Colon (tissue), 2 donors: Measurements from ENCODE around the gene DLGAP1.

ENCODE experiments used
- FAIRE-seq: peaks from 2 replicates; lab custom pipeline; 2012; peaks lifted over from hg19 to GRCh38; lab: Jason Lieb, UNC
- donor health status: control.
- donor health status: control.

The DLGAP1 gene

DNA sequence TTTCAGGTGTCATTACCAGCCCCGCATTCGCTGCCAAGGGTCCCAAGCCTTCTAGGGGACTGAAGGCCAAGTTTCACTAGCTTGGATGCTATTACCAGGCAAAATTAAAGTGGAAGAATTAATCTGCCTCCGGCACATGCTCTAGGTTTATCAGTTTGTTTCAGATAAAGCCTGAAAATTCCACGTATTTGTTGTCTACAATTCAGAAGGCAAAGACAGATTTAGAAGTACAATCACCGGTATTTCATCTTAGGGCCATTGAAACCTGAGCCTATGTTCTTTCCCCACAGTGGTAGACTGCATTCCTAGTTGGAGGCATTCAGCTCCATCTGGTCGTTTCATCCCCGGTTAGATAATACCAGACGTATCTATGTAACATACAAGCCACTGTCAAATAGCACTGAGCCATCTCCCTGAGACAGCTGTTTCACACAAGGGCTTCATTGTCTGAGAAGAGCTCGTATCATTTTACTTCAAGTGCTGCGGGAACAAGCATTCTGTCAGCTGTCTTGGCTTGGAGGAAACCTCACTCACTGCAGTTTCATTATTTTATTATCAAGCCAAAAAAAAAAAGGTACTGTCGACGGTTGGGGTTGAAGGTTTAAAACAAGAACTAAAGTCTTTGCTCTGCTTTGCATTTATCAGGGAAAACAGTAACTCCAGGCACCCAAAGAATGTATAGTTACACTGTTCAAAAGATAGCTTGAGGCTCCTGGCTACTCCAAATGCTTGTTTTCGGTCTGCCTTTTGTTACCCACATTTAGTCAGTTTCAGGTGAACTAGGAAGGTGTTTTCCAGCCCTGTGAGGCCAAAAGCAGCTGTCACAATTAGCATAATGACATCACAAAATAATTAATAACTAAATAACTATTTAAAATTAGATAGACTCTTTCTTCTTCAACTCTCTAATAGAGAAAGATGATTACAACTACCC is 928.4 kb downstream of the DLGAP1 start:
- FAIRE-seq, result no peak

DNA sequence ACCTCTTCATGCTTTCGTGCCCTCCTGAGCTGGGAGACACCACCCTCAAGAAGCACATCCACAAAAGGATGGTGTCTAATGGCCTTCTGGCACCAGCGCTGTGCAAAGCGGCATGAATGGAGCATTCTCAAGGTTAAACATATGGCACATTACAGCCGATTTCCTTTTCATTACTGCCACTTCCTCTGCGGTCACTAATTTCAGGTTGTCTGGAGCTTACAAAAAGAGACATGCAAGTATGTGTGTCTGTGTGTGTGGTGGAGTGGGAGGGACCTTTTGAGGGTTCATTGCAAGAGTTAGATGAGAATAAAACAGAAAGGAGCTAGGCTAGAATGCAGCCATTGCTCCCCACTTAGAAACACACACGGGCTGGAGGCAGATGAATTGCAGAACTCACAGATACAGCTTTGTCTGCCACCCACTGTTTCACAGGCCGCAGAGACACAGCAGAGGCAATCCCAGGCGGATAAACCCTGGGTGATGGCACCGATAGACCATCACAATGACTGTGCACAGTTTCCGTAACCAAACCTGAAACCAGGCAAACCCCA is 929.2 kb downstream of the DLGAP1 start:
- no peak for FAIRE-seq

DNA sequence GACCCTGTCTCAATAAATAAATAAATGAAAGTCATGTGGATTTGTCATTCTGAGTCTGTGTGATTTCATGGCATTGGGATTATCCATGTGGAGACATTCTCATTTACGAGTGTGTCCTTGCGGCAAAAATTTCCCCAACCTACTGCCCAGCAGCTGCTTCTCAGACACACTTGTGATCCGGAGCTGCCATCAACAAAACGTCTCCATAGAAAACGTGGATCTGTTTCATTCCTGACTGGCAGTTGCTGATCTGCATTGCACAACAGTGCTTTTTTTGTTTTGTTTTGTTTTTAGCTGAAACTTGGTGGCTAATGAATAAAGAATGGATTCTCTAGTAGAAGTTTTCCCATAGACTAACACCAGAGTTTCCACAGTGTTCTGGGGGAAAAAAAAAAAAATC is 930.4 kb downstream of the DLGAP1 start:
- FAIRE-seq, result no peak

DNA sequence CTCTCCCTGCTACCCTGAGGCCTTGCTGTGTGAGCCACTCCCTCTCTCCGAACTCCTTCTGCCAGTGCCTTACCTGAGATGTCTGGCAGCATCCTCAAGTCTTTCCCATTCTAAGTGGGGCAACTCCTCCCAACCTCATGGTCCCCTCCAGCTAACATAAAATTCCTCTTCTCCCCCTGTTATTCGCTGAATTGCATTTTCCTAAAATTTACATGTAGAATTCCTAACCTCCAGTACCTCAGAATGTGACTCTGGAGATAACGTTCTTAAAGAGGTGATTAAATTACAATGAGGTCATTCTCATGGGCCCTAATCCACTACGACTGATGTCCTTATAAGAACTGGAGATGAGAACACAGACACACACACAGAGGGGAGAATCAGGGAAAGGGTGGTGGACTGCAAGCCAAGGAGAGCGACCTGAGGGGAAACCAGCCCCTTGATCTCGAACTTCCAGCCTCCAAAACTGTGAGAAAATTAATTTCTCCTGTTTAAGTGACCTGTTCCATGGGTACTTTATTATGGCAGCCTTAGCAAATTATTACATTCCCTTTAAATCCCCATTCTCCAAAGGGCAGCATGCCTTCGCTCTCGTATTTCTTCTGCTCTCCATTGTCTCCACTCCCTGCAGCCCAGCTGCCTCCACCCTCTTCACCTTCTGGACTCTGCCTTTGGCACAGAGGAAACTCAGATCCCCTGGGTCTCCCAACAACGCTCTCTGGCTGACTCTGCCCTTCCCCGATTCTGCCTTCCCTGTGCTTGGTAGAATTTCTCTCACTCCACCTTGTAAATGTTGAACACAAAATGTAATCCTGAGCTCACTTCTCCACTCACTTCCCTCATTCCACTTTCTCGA is 934.6 kb downstream of the DLGAP1 start:
- no peak for FAIRE-seq

DNA sequence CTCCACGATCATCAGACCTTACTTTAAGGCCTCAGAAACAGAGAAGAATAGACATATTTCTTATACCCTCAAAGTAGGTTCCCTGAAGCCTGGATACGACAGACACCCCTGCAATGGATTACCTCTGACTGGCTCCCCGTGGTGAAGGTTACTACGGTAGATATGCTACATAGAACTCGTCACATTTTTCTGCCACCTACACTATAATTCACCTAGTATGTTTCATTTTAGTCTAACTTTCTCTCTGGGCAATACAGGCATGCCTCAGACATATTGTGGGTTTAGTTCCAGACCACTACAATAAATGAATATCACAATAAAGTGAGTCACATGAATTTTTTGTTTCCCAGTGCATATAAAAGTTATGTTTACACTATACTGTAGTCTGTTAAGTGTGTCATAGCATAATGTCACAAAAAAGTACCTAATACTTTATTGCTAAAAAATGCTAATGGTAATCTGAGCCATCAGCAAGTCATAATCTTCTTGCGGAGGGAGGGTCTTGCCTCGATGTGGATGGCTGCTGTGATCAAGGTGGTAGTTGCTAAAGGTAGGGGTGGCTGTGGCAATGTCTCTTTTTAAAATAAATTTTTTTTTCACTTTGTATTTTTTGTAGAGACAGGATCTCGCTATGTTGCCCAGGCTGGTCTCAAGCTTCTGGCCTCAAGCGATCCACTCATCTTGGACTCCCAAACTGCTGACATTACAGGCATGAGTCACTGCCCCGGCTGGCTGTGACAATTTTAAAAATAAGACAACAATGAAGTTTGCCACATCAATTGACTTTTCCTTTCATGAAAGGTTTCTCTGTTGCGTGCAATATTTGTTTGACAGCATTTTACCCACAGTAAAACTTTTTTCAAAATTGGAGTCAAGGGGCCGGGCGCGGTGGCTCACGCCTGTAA is 940.5 kb downstream of the DLGAP1 start:
- FAIRE-seq, result no peak

DNA sequence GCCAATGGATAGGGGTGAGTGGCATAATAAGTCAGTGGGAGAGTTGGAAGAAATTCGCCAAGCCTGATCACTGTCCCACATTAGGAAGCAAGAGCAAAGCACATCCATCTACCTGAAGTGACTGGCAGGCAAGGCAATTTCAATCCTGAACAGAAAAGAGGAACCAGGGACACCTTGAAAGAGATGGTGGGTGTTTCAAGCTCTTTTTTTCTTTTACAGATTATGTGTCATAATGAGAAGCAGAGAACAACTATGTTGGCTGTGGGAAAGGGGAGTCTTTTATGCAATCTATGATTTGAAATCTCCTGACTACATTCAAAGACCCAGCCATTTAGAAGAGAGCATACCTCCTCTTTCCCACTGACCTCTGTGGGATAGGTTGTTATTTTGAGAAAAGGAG is 941.6 kb downstream of the DLGAP1 start:
- FAIRE-seq, result no peak

DNA sequence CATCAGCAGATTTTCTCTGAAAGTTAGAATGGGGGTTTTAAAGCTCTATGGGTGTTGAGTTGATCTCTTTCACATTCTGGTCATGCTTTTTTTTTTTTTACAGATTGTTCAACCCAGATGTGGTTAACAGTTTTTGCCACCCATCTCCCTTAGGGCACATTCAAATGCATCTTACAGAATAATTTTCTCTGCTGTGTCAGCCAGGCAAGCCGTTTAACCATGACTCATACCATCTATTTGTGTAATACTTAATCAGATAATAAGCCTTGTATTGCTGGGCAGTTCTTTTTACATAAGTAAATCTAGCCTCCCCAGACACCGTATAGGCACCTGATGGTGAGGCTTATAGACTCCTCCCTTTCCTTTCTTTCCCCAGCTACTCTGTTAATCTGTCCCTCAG is 943.1 kb downstream of the DLGAP1 start:
- FAIRE-seq, result no peak

DNA sequence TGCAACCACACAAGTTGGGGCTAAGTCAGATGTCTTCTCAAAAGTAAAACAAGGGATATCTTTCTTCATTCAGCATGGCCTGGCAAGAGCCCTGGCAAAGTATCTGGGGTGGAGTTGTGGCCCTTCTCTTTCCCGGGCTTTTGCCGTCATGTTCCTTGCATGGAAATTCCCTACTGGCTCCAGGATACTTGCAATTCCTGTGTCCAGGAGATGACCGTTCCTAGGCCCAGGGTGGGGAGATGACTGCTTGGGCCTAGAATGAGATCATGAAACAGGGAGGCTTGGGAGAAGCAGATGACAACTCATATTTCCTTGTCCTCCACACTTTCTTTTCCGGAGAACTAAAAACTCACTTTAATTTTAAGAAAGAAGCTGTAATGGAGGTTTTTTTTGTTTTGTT is 944.2 kb downstream of the DLGAP1 start:
- FAIRE-seq, result no peak

DNA sequence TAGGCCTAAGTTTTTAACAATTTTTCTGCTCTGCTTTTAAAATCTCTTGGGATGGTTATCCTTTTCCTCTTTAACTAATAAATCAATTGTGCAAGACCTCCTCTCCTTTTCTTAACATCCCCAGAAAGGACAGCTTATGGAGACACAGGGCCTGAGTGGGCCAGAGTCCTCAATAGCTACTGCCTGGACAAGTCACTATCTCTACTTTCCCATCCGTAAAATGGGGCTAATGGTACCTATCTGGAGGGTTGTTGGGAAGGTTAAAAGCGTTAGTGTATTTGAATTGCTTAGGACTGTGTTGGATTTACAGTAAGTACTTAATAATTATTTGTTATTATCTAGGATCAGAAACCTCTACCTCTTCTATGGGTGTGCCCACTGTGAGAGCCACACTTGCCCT is 945.1 kb downstream of the DLGAP1 start:
- FAIRE-seq, result no peak

DNA sequence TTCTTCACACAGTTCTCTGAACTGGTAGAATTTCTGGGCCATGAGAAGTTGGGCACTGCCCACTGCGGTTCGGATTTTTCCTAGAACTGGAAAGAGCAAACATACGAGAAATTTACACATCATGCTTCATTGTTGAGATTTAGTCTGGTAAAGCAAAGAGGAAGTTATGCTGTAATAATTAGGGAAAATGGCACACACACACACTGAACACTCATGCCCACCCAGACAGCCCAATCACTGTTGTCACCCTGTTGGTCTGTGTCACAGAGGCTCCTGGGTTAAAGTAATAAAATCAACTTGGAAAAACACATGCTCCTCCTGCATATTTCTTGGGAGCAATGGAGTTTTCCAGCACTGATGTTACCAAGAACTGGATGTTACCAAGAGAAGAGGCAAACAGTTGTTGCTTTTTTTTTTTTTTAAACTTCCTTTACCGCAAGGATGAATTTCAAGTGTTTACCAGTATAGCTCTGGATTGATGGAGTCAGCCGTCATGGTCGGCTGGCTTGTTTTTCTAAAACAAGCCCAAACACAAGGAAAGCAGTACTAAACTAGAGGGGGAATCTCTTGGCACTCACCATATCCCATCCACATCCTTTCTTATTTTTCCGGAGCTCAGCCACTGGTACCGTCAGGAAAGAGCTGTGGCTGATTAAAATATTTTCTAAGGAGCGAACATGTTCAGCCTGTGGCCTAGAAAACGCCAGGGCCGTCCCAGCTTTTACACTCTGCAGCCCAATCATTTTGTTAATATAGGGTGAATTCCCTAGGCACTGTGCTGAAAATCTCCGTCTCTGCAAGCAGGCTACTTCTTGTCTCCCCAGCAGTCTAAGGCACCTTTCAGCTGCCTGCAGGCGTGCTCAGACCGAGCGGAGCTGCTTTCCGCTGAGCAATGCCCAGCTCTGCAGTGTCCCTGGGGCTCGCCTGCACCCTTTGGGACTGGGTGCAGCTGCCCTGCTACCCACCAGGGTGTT is 946.2 kb downstream of the DLGAP1 start:
- FAIRE-seq, result no peak

DNA sequence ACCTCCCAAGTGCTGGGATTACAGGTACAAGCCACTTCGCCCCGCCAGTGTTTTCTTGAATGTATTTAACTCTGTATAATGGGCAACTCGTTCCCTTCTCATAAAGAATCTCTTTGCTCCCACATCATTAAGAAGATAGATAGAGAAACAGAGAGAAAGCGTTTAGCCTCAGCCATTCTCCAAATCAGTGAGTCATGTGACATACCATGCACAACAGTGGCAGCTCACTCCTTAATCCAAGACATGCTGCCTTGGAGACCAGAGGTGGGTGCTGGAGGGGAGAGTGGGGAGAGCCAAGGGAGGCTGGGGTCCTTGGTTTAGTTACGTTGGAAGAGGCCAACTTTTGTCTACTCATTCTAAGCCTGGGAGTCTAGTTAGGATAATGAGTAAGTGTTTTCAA is 950.5 kb downstream of the DLGAP1 start:
- no peak for FAIRE-seq

DNA sequence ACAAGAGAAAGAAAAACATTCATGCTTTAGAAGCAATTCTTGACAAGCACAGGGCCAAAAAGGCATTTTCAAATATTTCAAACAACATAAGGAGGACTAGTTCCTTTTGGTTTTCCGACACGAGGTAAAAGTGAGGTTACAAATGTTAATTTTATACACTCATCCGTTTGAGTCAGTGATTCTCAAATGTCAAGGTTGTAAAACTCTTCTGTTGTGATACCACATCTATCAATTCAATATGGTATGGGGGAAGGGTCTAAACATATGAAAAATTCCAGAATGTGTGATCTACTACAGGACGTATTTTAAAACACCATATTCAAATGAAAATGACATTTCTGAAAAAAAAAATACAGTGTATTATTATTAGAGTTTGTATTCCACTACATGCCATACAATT is 952.5 kb downstream of the DLGAP1 start:
- FAIRE-seq, result no peak

DNA sequence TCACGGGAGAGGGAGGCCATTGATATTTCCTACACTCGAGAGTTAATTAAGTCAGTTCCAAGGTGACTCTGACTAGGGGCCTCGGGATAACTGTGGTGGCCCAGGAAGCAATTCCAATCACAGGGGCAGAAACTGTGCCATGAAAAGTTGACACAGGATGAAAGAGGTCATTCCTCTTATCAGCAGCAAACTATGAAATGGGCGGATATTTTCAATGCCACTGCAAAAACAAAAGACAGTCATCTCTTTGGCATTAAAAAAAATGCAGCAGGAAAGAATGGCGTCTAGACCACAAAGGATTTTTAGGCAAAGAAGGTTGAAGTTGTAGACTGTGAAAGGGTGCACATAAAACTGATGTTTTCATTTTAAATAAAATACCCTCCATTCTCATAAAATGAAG is 955.1 kb downstream of the DLGAP1 start:
- no peak for FAIRE-seq

DNA sequence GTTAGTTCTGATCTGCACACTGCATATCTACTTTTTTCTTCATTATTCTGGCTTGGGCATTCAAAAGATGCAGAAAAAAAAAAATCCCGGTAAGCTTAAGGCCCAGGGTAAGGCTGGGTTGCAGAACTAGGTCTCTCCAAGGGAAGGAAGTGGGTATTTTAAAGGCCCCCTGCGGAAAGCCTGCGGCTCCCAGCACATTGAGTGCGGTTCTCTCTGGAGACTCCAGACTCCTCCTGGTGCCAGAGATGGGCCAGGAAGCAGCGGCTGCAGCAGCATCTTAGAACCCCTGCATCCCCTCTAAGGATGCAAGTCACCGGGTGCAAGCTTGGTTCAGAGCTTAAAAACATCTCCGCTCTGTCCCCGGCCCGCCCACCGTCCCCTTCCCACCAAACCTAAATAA is 955.6 kb downstream of the DLGAP1 start:
- no peak for FAIRE-seq

DNA sequence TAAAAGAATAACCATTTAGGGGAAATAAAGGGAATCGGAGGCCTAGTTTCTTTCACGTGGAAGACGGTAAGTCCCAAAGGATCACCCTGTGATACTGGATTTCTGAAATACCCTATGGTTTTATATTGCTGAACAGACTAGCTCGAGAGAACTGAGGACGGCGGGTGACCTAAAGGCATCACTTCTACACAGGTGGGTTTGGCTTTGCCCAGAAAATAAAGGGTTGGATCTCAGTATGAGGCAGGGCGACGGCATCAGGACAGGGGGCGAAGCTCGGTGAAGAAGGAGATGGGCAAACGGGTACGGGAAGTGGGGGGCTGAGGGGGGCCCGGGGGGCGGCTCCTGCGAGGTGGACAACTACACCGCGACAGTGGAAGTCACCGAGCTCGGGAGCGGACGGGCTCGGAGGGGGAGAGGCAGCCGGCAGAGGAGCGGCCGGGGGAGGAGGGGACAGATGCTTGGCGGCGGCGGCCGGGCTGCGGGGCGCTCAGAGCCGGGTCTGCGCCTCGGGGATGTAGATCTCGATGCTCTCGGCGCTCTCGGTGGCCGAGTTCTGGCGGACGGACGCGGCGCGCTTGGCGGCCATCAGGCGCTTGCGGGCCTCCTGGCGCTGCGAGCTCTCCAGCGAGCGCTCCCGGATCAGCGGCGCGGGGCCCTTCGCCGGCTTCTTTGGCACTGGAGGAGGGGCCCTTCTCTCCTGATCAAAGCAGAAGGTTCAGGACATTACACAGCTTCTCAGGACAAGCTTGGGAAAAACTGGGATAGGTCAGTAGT is 956.2 kb downstream of the DLGAP1 start:
- FAIRE-seq, result no peak

DNA sequence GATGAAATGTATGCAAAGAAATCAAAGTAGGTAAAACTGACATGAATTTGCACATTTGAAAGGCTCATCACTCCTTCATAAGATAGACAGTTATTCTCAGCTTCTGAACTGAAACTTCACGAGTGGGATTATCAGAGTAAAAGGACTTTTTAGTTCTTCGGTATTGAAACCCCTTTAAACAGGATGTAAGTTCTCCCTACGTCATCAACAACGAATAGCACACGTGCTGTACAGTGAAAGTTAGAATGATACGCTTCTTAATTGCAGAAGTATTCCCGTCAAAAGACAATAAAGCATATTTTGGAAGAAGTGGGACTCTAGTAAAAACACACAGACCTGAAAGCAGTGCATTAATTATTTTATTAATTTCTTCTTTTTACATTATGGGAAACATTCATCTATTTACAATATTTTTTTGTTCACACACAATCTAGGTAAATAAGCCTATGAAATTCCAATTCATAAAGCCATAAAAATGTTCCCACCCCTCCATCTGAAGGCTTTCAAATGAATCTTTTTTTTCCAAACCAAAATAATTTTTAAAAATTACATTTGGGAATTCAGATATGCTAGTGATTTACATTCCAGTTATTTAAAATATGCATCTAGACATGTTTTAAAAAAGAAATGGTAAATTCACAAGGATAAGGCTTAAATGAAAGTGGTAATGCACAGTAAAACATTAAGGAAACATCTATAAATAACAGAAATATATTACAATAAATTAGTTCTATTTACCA is 959.2 kb downstream of the DLGAP1 start:
- no peak for FAIRE-seq

DNA sequence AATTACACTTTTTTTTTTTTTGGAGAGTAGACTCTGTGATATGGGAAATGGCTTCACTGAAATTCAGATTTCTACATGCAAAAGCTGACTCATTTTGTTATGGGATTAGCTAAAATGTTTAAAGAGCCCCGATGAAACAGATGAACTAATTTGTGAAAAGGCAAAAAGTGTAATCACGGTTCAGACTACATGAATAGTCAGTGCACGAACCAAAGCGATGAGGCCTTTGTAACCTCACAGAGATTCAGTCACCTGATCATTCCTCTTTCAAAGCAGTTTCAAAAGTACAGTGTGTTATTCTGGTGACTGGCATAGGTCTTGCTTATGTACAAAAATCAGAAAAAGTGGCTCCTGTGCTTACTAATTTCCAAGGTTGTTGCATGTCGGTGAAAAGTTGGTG is 960.5 kb downstream of the DLGAP1 start:
- no peak for FAIRE-seq

DNA sequence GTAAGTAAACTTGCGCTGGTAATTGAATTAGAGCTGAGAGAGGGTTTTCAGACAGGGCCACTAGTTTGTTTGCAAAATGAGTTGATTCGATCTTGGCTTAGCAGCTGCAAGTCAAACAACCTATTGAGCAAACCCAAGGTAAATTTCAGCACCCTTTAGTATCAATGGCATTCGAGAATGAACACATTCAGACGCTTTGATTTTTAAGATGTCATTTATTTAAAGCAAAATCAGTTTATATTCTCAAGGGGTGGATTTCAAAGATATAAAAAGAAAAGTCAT is 960.9 kb downstream of the DLGAP1 start:
- no peak for FAIRE-seq

DNA sequence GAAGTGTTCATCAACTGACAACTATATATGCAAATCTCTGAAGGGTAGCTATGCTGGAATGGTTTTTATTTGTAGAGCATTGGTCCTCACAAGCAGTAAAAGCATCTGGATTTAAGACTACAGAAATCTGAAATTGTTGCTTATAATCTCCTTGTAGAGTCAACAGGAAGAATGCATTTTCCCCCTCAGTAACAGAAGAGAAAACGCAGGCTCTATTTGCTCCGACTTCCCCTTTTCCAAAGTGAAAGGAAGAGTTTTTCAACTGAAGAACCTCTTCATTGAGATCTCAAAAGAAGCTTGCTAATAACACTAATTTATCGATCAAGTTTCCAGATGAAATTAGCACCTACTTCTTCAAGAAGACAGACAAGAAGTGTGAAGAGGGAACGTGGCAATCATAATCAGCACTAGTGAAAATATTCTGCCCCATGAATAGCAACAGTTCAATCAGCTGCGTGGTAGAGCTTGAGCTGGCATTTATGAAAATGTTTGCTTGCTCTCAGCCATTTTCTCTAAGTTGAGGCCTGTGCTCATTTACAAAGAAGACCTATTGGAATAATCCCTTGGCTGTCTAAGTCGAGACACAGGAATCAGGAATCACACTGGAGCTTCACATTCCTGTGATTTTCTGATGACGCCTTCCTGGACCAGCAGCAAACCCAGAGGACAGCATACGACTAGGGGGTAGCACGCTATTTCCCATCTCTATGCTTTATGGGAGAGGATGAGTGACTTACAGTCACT is 961.4 kb downstream of the DLGAP1 start:
- no peak for FAIRE-seq
